NCI-H524 treated with DMSO at 0.1 percent for 48 hours (cell line): ENCODE measurements around the gene CTSW.
A peak's percentile ranks its signal among the peaks of the same experiment; 100 is the strongest.

Source experiments
- DNase-seq: peaks from one replicate; lab custom pipeline; 2025; lab: John Stamatoyannopoulos, UW

Gene CTSW

GRCh38 chr11:65867284-65868071 is 12.2 kb upstream of the CTSW start:
- no peak for DNase-seq

GRCh38 chr11:65868076-65868667 is 11.5 kb upstream of the CTSW start:
- no peak for DNase-seq

- no peak for DNase-seq
Observed at GRCh38 chr11:65868907-65869306, 10.7 kb upstream of the CTSW start.

GRCh38 chr11:65869643-65870306 is 9.9 kb upstream of the CTSW start:
- DNase-seq, result no peak

- DNase-seq, result no peak
Observed at GRCh38 chr11:65870307-65870658, 9.4 kb upstream of the CTSW start.

GRCh38 chr11:65870706-65871681 is 8.6 kb upstream of the CTSW start:
- DNase-seq, result no peak

- no peak for DNase-seq
Observed at GRCh38 chr11:65871811-65872548, 7.7 kb upstream of the CTSW start.

GRCh38 chr11:65872586-65873317 is 6.9 kb upstream of the CTSW start, which contains the start of gene EFEMP2:
Gene EFEMP2 (minus strand): TSS chr11:65872800. CDS start chr11:65872354, 446 bp downstream.
- no peak for DNase-seq

- DNase-seq, result peak; percentile 60
Observed at GRCh38 chr11:65873318-65874156, 6.1 kb upstream of the CTSW start.

GRCh38 chr11:65880027-65880426 is 390 bp downstream of the CTSW start:
- no peak for DNase-seq

GRCh38 chr11:65880844-65881421 is 1.3 kb downstream of the CTSW start:
- no peak for DNase-seq

GRCh38 chr11:65882120-65883057 is 2.8 kb downstream of the CTSW start:
- no peak for DNase-seq

GRCh38 chr11:65883058-65883761 is 3.6 kb downstream of the CTSW start:
- DNase-seq, result no peak

- DNase-seq, result no peak
Observed at GRCh38 chr11:65883786-65884715, 4.4 kb downstream of the CTSW start.

- DNase-seq, result no peak
Observed at GRCh38 chr11:65884716-65885092, 5.1 kb downstream of the CTSW start.

- DNase-seq, result no peak
Observed at GRCh38 chr11:65885231-65885630, 5.6 kb downstream of the CTSW start.
